ENCODE measurements around the gene FAM90A1. TPM values are rescaled to one million over a fixed set of nuclear protein-coding genes. Genes with fewer than 3 reads are reported as not detected.
"Not testable (repeated sequence)": the region's sequence is repeated elsewhere in the genome, so short reads cannot be mapped to it uniquely, and the experiment has no call there.

Gene FAM90A1
- total and polyA plus RNA-seq, 2 donors (not counting 3 experiments of a cell fraction or from before 2014, with no cell fraction given) = 0.10 TPM; not detected in 1

- H3K9ac ChIP-seq (replicated peaks; ENCODE audit: extremely low read depth, insufficient read depth, low read length); H2AFZ ChIP-seq (ENCODE audit: low read depth, low read length); CTCF ChIA-PET; BruUV-seq (replicated peaks); H3K27ac ChIP-seq (ENCODE audit: insufficient read depth, low read depth, low read length); intact Hi-C loops (cut with micrococcal nuclease); H4K20me1 ChIP-seq (replicated peaks; ENCODE audit: control insufficient read depth, extremely low read depth, insufficient read depth, low read length); H3K36me3 ChIP-seq (ENCODE audit: control insufficient read depth in 2 of 2, extremely low read depth in 1 of 2, insufficient read depth in 2 of 2, low read length in 2 of 2); H3K4me3 ChIP-seq (replicated peaks in 1 of 3; ENCODE audit: insufficient read depth in 1 of 3, low read depth in 1 of 3, low read length in 3 of 3); H3K27me3 ChIP-seq (ENCODE audit: control insufficient read depth in 2 of 2, insufficient read depth in 2 of 2, low read length in 2 of 2); H3K9me1 ChIP-seq (replicated peaks; ENCODE audit: control insufficient read depth, extremely low read depth, insufficient read depth, low read length); FAIRE-seq; H3K9me3 ChIP-seq (replicated peaks; ENCODE audit: control insufficient read depth, insufficient read depth, low read length); H3K79me2 ChIP-seq (ENCODE audit: control insufficient read depth, insufficient read depth, low read length); dilution Hi-C loops (cut with MboI; ENCODE audit: extremely low pct_ligation_motif_present, low sequenced_read_pairs); DNase-seq (ENCODE audit: low read depth, low spot score); POLR2A ChIA-PET; H3K4me1 ChIP-seq (ENCODE audit: control insufficient read depth, extremely low read depth, insufficient read depth, low read length); H3K4me2 ChIP-seq (ENCODE audit: insufficient read depth, low read length): not testable (repeated sequence)
These were observed 6.6 kb upstream of the FAM90A1 start for GRCh38 chr12:8233935-8234495.

- H3K27ac ChIP-seq (ENCODE audit: insufficient read depth, low read depth, low read length); H3K4me3 ChIP-seq (replicated peaks in 1 of 3; ENCODE audit: insufficient read depth in 1 of 3, low read depth in 1 of 3, low read length in 3 of 3); H3K36me3 ChIP-seq (ENCODE audit: control insufficient read depth in 2 of 2, extremely low read depth in 1 of 2, insufficient read depth in 2 of 2, low read length in 2 of 2); CTCF ChIA-PET; H3K9ac ChIP-seq (replicated peaks; ENCODE audit: extremely low read depth, insufficient read depth, low read length); H3K79me2 ChIP-seq (ENCODE audit: control insufficient read depth, insufficient read depth, low read length); DNase-seq (ENCODE audit: low read depth, low spot score); H3K4me2 ChIP-seq (ENCODE audit: insufficient read depth, low read length); dilution Hi-C loops (cut with MboI; ENCODE audit: extremely low pct_ligation_motif_present, low sequenced_read_pairs); BruUV-seq (replicated peaks); H2AFZ ChIP-seq (ENCODE audit: low read depth, low read length); POLR2A ChIA-PET; FAIRE-seq; H3K27me3 ChIP-seq (ENCODE audit: control insufficient read depth in 2 of 2, insufficient read depth in 2 of 2, low read length in 2 of 2); H3K4me1 ChIP-seq (ENCODE audit: control insufficient read depth, extremely low read depth, insufficient read depth, low read length); H3K9me3 ChIP-seq (replicated peaks; ENCODE audit: control insufficient read depth, insufficient read depth, low read length); H4K20me1 ChIP-seq (replicated peaks; ENCODE audit: control insufficient read depth, extremely low read depth, insufficient read depth, low read length); H3K9me1 ChIP-seq (replicated peaks; ENCODE audit: control insufficient read depth, extremely low read depth, insufficient read depth, low read length); intact Hi-C loops (cut with micrococcal nuclease): not testable (repeated sequence)
These were observed 6.0 kb upstream of the FAM90A1 start for GRCh38 chr12:8233300-8233855.

All from endothelial cell of umbilical vein (primary cell).